HG03521 (cell line): ENCODE data around the gene PXDN.

Experiments
- ATAC-seq: cut with Tn5 transposase; IDR thresholded peaks from one replicate; pipeline ENCODE4 v1.9.1; 2021; ENCODE audit warnings: mild to moderate bottlenecking, moderate library complexity; ENCODE audit not compliant: unreplicated experiment

PXDN gene

DNA sequence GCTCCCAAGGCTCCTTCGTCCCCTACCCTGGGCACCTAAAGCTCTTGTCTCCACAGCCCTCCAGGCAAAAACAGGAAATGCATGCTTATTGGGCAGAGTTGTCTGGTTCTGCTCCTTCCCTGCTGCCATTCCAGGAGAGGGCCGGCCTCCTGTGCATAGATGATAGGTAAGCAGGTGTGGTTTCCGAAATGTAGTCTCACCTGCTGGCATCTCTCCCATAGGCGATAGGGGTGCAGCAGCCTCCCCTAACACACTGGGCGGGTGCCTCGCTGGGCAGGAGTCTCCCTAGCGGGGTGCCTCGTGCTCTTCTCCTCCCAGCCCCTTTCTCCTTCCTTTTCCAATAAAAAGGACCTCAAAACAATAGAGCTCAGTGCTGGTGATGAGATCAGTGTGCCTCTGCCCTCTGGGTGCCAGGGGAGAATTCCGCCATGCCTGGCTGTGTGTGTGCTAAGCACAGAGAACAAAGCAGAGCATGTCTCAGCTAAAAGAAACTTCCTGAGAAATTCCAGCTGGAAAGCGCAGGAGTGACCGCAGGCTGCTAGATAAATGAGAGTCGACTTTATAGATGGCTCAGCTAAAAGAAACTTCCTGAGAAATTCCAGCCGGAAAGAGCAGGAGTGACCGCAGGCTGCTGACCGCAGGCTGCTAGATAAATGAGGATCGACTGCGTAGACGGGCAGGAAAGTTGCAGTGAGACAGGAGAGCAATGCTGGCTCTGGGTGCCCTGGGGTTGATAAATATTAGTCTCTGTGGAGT is 11.3 kb upstream of the PXDN start:
- ATAC-seq, result no peak

DNA sequence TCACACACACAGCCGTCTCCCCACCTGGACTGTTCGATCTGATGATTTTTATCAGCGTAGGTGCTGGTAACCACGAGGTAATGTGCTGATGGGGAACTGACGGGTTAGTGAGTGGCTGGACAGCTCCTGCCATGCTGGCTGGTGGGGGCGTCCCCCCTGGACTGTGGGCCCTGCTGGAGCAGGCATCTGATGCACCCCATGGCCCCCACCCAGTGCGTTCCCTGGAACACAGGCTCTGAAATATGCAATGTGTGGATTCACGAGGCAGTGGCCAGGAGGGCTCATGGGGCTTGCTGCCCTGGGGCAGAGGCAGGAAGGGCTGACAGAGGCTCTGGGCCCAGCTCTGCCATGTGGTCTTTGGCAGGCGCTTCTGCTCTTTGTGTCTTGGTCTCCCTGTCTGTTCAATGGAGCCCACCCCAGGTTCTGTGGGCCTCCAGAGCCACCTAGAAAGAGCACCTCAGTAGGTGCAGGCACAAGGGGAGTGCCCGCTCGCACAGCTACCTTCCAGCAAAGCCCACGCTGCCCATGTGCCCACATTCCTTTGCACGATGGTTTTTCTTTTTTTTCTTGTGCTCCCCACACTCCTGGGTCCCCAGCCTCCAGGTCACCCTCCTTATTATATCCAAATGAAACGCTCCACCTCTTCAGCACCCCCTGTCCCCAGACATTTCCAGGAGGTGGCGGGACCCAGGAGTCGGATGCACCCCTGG is 10.3 kb upstream of the PXDN start:
- no peak for ATAC-seq

DNA sequence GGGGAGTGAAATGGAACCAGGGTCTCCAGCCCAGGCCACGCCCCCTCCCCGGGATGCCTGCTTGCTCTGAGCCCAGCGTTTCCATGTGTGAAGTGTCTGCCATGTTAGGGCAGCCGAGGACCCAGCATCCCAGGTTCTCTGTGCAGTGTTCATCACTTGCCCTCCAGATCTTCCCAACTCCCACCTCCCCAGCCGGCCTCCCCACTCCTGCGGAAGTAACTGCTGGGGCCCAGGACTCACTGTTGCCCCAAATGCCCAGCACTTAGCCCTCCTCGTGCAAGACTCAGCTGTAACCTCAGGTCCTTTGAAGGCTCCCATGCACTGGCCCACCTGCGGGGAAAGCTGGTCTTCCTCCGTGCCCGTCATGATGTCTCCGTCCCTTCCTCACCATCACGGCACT is 9.7 kb upstream of the PXDN start:
- no peak for ATAC-seq

DNA sequence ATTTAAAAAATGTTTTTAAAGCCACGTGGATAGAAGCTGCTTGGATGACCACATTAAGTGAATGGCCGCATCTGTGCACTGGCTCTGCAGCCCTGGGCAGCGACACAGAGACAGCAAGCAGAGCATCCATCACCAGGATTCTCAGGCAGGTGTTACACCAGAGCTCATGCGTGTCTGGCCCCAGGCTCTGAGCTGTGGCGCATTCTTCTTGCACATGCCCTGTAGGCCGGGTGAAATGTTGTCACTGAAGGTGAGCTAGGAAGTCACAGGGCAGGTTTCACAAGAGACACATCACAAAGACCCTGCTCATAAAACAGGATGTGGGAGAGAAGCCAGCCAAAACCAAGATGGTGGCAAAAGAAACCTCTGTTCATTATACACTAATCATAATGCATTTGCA is 8.4 kb upstream of the PXDN start:
- no peak for ATAC-seq

- no peak for ATAC-seq
Observed at GRCh38 chr2:1751767-1752725, 7.7 kb upstream of the PXDN start.

DNA sequence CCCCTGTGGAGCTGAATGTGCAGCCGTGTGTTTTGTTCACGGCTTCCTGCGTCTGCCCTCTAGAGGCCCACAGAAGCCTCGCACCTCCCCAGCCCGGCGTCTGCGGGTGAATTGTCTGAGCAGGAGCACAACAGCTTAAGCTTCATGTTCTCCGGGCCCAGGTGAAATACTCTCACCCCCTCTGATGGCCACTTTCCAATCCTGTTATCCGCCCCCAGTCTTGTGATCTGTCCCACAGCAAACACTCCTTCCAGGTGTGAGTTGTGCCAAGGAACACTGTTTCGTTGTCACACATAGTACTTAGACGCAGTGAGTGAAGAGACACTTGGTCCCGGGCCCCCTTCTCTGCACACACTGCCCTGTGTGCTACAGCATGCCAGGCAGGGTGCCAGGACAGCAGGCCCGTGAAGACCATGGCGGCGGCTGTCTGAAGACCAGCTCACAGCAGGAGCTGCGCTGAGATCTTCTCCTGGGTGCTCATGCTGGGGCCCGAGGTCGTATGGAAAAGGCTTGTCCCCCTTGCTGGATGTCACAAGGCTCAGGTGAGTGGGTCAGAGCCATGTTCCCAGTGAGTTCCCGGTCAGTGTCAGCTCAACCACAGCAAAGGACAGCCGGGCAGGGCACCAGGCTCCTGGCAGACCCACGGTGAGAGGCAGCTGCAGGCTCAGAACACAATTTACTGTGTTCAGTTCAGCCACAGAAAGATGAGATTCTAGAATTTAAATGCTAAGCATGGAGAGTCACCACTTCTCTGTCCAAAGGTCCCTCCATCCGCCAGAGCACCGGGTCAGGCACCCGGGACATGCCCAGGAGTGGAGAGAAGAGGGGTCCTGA is 6.8 kb upstream of the PXDN start:
- peak; percentile 73 for ATAC-seq

- no peak for ATAC-seq
Observed at GRCh38 chr2:1750270-1750932, 6.1 kb upstream of the PXDN start.

DNA sequence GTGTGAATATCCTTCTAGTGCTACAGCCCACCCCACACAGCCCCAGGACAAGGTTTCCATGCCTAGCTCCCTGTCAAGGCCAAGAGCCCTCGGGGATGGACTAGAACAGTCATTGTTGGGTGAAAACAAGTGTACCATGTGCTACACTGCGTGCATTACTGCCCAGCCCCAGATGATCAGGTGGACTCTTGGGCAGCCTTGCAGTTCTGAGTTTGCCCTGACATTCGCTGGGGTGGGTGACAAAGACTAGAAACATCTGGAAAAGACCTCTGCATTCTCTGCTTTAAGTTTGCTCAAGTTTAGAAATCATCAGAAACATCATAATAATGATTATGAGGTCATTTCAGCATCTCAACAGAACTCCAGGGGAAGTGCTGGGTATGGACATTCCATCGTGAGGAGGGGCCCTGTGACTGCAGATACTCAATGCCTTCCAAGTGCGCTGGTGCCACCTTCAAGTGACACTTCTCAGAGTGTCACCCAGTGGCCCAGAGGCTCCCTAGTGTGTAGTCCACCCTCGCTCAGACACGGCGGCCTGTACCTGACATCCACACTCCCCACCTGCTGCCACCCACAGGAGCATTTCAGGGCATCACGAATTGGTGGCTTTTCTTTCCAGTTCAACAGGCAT is 5.3 kb upstream of the PXDN start:
- no peak for ATAC-seq

DNA sequence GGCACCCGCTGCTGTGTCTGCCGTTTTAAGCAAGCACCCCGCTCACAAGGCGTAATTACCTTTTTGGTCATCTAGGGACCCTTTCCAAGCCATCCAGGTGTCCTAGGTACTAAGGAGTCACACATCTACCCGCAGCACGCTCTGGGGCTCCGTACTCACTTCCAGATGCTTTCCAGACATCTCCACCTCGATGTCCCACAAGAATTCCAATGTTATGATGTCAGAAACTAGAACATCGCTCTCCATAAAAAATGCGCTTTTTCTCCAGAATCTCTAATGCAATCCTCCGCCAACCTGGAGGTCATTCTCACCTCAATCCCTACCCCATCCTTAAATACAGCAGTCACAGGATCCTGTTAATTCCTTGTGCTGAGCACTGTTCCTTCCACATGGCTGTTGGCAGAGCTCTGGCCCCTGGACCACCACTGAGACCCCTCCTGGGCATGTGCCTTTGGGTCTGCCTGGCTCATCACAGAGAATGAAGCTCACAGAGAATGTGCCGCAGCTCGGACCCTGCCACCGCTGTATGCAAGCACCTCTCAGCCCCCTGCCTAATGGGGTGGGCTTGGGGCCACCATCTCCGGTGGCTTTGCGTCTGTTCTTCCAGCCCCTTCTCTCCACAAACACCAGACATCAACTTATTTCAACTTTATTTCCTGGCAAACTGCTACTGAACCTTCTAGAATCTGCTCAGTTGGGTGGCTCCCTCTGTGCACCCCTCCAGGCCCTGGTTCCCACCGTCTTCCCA is 4.6 kb upstream of the PXDN start:
- ATAC-seq, result no peak

DNA sequence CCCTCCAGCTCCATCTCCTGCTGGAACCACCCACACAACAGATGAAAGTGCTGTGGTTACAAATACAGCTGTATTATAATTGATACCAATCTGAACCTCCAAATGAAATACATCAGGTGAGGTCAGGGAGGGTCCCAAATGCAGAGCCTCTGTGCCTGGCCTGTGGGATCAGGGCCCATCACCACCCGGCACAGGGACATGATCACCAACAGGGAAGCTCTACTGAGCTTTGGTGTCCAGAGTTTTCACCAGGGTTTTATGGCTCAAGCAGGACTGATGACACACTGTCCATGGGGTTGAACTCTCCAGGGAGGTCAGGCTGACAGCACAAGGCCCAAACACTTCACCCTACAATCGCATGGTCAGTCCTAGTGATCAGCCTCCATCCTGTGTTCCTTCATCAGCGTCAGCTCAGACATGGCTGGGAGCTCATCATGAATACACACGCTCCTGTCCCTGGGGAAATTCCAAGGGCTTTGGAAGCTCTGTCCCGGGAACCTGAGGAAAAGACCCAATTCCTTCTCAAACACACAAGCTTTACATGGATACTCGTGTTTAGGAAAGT is 3.9 kb upstream of the PXDN start:
- no peak for ATAC-seq

GRCh38 chr2:1747065-1747941 is 3.0 kb upstream of the PXDN start:
- no peak for ATAC-seq

GRCh38 chr2:1746174-1747064 is 2.1 kb upstream of the PXDN start:
- no peak for ATAC-seq

DNA sequence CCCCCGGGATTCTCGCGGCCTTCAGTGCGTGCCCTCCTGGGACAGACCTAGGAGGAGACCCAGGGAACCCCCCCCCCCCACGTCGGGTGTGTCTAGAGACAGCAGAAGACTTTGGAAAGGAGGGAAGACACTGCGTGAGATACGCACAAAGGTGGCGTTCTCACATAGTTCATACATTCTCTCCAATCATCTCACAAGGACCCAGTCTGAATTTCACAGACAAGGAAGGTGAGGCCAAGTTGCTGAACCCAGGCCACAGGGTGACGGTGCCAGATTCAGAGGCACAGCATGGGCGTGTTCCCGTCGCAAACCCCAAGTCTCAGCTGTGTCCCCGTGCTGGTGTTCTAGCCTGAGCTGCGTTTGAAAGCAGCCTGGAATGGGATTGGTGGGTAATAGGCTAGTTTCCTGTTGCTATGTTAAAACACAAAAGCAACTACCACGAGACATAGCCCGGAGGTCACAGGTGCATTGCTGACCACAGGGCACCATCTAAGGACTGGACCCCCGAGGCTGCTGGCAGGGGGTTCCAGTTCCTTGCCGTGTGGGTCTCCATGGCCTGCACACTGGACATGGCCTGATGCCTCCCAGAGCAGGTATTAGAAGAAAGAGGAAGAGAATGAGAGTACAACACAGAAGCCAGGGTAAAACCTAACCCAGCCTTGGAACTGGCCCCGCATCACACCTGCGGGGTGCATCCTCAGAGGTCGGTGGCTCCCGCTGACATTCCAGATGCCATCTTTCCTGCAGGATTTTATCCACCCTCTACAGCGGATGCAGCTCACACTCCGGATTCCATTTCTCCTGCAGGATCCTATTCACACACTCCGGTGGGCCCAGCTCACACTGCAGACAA is 1.1 kb upstream of the PXDN start:
- no peak for ATAC-seq

DNA sequence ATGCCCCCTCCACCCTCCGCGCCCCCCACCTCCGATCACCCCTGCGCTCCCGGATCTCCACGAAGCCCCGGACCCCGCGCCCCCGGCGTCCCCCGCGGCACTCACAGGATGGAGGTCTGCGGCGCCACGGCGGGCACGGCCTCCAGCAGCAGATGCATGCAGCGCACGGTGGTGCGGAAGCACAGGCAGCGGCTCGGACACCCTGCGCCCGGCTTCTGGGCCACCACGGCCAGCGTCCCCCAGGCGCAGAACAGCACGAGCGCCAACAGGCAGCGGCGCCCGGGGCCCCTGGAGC is 217 bp downstream of the PXDN start:
- no peak for ATAC-seq

- ATAC-seq, result no peak
Observed at GRCh38 chr2:1743396-1744150, 742 bp downstream of the PXDN start.
